ENCODE measurements around the gene COL4A1. TPM values are rescaled to one million over a fixed set of nuclear protein-coding genes. Genes with fewer than 3 reads are reported as not detected.

COL4A1 gene
- total and polyA plus RNA-seq, 2 of the 13 experiments (the other 11 are each of a cell fraction or from before 2014, with no cell fraction given) = not detected

DNA sequence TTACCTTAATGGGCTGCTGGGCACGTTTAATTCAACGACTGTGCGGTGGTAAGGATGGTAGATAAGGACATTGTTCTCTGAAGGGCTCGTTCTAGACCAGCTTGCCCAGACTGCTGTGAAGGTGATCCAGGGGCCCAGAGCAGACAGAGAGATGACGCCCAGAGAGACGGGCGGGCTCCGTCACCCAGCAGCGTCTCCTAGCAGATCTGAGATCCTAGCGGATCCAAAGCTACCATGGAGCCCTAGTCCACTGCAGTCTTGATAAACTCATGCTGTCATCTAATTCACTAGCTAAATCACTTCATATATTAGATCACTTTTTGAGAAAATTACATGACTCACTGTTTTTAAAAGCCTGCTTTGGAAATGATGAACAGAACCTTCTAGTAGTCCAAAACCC, 21.6 kb upstream of the COL4A1 start:
- Histone ChIP-seq H2AFZ (ENCODE audit: low read length) (no peak overlapping the region), H3K4me1 (ENCODE audit: insufficient read depth, low read length) (no peaks in the 10 kb centered on the region), H3K27ac (ENCODE audit: extremely low read length, insufficient read depth, low read length) (no peak overlapping the region), H3K27me3 (ENCODE audit: control insufficient read depth in 1 of 2, insufficient read depth in 2 of 2, low read length in 2 of 2) (peaks cover 0 to 63% of the 10 kb centered on the region in 2 experiments; a peak in 4 of 5 replicates), H3K4me3 (replicated peaks in 1 of 3; ENCODE audit: insufficient read depth in 1 of 3, low read depth in 2 of 3, low read length in 3 of 3) (no peak overlapping the region), H3K36me3 (replicated peaks in 1 of 2; ENCODE audit: control insufficient read depth in 1 of 2, insufficient read depth in 2 of 2, low read length in 2 of 2) (no peaks in the 10 kb centered on the region), H4K20me1 (ENCODE audit: insufficient read depth, low read length) (no peaks in the 10 kb centered on the region), H3K9ac (ENCODE audit: insufficient read depth, low read depth, low read length) (no peak overlapping the region), H3K4me2 (ENCODE audit: low read depth, low read length) (no peak overlapping the region), H3K79me2 (ENCODE audit: insufficient read depth, low read length) (no peaks in the 10 kb centered on the region), H3K9me3 (ENCODE audit: low read length) (no peaks in the 10 kb centered on the region)
- intact Hi-C loops (cut with micrococcal nuclease; ENCODE audit: unreplicated experiment) = no loop called here
- ChIA-PET CTCF (ENCODE audit: low intra/inter-chr PET ratio, low total read pairs) (no interaction called here), POLR2A (no interaction called here)
- no TSS peak for BruUV-seq (replicated peaks)
- DNase-seq (ENCODE audit: low spot score) = no peak
- no peak for TF ChIP-seq ZNF20 (CRISPR knock-in tag; IDR thresholded peaks at IDR 0.05)
- no peak for TF ChIP-seq NKX3-1 (CRISPR knock-in tag; IDR thresholded peaks at IDR 0.05)
- TF ChIP-seq ZSCAN31 (CRISPR knock-in tag; IDR thresholded peaks at IDR 0.05; ENCODE audit: low read depth) = no peak
- TF ChIP-seq, protein P1, sequence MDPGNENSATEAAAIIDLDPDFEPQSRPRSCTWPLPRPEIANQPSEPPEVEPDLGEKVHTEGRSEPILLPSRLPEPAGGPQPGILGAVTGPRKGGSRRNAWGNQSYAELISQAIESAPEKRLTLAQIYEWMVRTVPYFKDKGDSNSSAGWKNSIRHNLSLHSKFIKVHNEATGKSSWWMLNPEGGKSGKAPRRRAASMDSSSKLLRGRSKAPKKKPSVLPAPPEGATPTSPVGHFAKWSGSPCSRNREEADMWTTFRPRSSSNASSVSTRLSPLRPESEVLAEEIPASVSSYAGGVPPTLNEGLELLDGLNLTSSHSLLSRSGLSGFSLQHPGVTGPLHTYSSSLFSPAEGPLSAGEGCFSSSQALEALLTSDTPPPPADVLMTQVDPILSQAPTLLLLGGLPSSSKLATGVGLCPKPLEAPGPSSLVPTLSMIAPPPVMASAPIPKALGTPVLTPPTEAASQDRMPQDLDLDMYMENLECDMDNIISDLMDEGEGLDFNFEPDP (CRISPR knock-in tag; conservative IDR thresholded peaks at IDR 0.05) = no peak
- no peak for TF ChIP-seq ZSCAN12 (CRISPR knock-in tag; IDR thresholded peaks at IDR 0.05)
- TF ChIP-seq ZBTB20 (CRISPR knock-in tag; IDR thresholded peaks at IDR 0.05; ENCODE audit: borderline replicate concordance, low read depth) = no peak
- no peak for TF ChIP-seq SP1 (IDR thresholded peaks at IDR 0.05)
- no peak for TF ChIP-seq SP1 (CRISPR knock-in tag; IDR thresholded peaks at IDR 0.05)
- TF ChIP-seq RFX3 (CRISPR knock-in tag; IDR thresholded peaks at IDR 0.05) = no peak
- TF ChIP-seq RXRA (CRISPR knock-in tag; IDR thresholded peaks at IDR 0.05) = no peak
- TF ChIP-seq NBN (conservative IDR thresholded peaks at IDR 0.05) = no peak
- no peak for TF ChIP-seq SIN3B (IDR thresholded peaks at IDR 0.05; ENCODE audit: low read length)
- TF ChIP-seq ZNF3 (CRISPR knock-in tag; IDR thresholded peaks at IDR 0.05) = no peak
- TF ChIP-seq SIX4 (CRISPR knock-in tag; IDR thresholded peaks at IDR 0.05) = no peak
- TF ChIP-seq MATR3 (CRISPR knock-in tag; IDR thresholded peaks at IDR 0.05) = no peak
- no peak for TF ChIP-seq FOXJ3 (CRISPR knock-in tag; IDR thresholded peaks at IDR 0.05; ENCODE audit: borderline replicate concordance)
- no peak for TF ChIP-seq ZNF709 (CRISPR knock-in tag; IDR thresholded peaks at IDR 0.05)
- no peak for FAIRE-seq
- no peak for ATAC-seq
- in situ Hi-C loops (cut with HindIII; ENCODE audit: extremely low pct_ligation_motif_present, low pct_unique_long_range_greater_than_20kb) = no loop called here
- 38% methylated on average over 10 of the region's 10 CpGs for WGBS (ENCODE audit: low lambda C conversion rate)
